Panc1 (cell line): ENCODE data around the gene PLA2G2E. TPM values are rescaled to one million over a fixed set of nuclear protein-coding genes. Genes with fewer than 3 reads are reported as not detected.

Source experiments
- ATAC-seq: fragments of 200-7000 bp; cut with Tn5 transposase; 2 replicates; pipeline ENCODE4 v1.9.1; 2020; ENCODE audit warnings: mild to moderate bottlenecking, moderate library complexity
- BruUV-seq: library from RNA; stranded (reverse); fragments of 400-500 nt; replicated peaks from 2 replicates; lab custom pipeline; 2021; lab: Mats Ljungman, UMichigan
- CTCF ChIA-PET: fragments of 300-600 bp; sonication (Branson Sonifier 250); formaldehyde crosslinking; loops from one replicate; lab custom pipeline; 2022; ENCODE audit warnings: antibody characterized with exemption; lab: Charles Lee
- POLR2A ChIA-PET: fragments of 300-600 bp; sonication (Branson Sonifier 250); formaldehyde crosslinking; loops from one replicate; lab custom pipeline; 2022; ENCODE audit warnings: antibody characterized with exemption; lab: Charles Lee
- DNase-seq: peaks from one replicate; pipeline ENCODE4 v3.0.0-alpha.2; 2010; ENCODE audit warnings: low read depth, low spot score
- H3K27ac ChIP-seq: 2 replicates; pipeline ENCODE4 v1.5.1; 2011; ENCODE audit warnings: mild to moderate bottlenecking, low read length, inconsistent platforms
- H3K27me3 ChIP-seq: fragments of 200-500 bp; sonication (Bioruptor generic); 2 replicates; pipeline ENCODE4 v1.6.0; 2014; ENCODE audit warnings: low read length, inconsistent platforms; ENCODE audit not compliant: control insufficient read depth, insufficient read depth
- H3K36me3 ChIP-seq: fragments of 200-500 bp; sonication (Bioruptor generic); 2 replicates; pipeline ENCODE4 v1.5.1; 2014; ENCODE audit warnings: inconsistent platforms, mild to moderate bottlenecking, low read length, moderate library complexity; ENCODE audit not compliant: control insufficient read depth, insufficient read depth
- H3K4me1 ChIP-seq: 2 replicates; pipeline ENCODE4 v1.5.1; 2011; ENCODE audit warnings: inconsistent platforms, mild to moderate bottlenecking, low read length, moderate library complexity; ENCODE audit not compliant: control insufficient read depth, insufficient read depth
- H3K4me3 ChIP-seq, 2 experiments: 2 replicates each; pipeline ENCODE4 v1.5.1; 2011 to 2012; ENCODE audit warnings: low read depth in 2 of 2, low read length in 2 of 2, mild to moderate bottlenecking in 2 of 2, inconsistent platforms in 1 of 2, moderate library complexity in 1 of 2
- H3K9me3 ChIP-seq: fragments of 200-500 bp; sonication (Bioruptor generic); 2 replicates; pipeline ENCODE4 v1.5.1; 2014; ENCODE audit warnings: low read depth, mild to moderate bottlenecking, inconsistent platforms, low read length, moderate library complexity; ENCODE audit not compliant: control insufficient read depth, insufficient read depth
- POLR2AphosphoS5 ChIP-seq: IDR thresholded peaks from 2 replicates; pipeline ENCODE4 v1.6.1; 2012; ENCODE audit warnings: mild to moderate bottlenecking, low read depth, low read length, moderate library complexity
- SIN3A ChIP-seq: IDR thresholded peaks from 2 replicates; pipeline ENCODE4 v1.6.1; 2012; ENCODE audit warnings: low read depth, mild to moderate bottlenecking, low read length, moderate library complexity, borderline replicate concordance; ENCODE audit not compliant: insufficient read depth
- TCF7L2 ChIP-seq: IDR thresholded peaks from 2 replicates; pipeline ENCODE4 v1.6.1; 2011; ENCODE audit warnings: mild to moderate bottlenecking, low read depth, low read length, inconsistent platforms
- in situ Hi-C: cut with HindIII; loops from 2 replicates; pipeline ENCODE4 v1.10.0; 2016; ENCODE audit warnings: low sequenced_read_pairs, low pct_unique_long_range_greater_than_20kb
- intact Hi-C: fragments of 100-400 bp; cut with micrococcal nuclease; formaldehyde crosslinking; loops from one replicate; pipeline ENCODE4 v1.10.0; 2022; ENCODE audit not compliant: unreplicated experiment
- total RNA-seq: library from RNA; stranded (reverse); gene quantifications from one replicate; pipeline ENCODE4 v1.2.1, GENCODE V29; 2021; ENCODE audit not compliant: unreplicated experiment
- TF ChIP-seq, protein P1 (sequence below): fragments of 450-650 bp; IDR thresholded peaks from 2 replicates; pipeline ENCODE4 v1.5.1; 2017; ENCODE audit warnings: mild to moderate bottlenecking
- TF ChIP-seq, protein P2 (sequence below), 2 experiments: IDR thresholded peaks; 2 replicates each; pipeline ENCODE4 v1.6.1; 2011 to 2012; ENCODE audit warnings: low read depth in 2 of 2, control low read depth in 1 of 2, low read length in 1 of 2, mild to moderate bottlenecking in 1 of 2, moderate library complexity in 1 of 2; ENCODE audit not compliant: insufficient read depth in 1 of 2

The PLA2G2E gene
- total RNA-seq, 1 experiment from 2014 or later: not detected

DNA sequence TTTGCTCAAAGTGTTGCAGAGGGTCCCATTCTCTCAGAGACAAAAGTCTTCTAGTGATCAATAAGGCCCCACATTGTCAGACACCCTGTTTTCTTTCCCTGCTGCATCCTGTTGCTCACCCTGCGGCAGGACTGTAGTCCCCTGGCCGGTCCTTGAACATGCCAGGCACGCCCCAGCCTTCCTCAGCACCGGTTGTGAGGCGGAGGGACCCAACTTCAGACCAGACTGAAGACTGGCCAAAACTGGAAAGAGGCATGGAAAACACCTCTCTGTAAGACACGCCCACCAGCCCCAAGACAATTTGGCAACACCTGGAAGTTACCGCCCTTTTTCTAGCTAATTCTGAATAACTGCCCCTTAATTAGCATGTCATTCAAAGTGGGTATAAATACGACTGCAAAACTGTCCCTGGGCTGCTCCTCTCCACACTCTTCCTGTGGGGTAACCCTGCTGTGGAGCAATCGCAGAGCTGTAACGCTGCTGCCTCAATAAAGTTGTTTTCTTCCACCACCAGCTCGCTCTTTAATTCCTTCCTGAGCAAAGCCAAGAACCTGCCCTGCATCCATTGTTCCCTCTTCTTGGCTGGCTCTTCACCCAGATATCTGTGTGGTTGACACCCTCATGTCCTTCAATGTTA, 32.2 kb upstream of the PLA2G2E start:
- in situ Hi-C loops: no loop called here
- ChIA-PET CTCF (no interaction called here), POLR2A (interaction anchor here (0.6 kb wide), 1 partner anchor 73 kb away, joined by 3 read pairs; the partner anchor contains the start of gene OTUD3)
- Histone ChIP-seq H3K4me3 (no peak overlapping the region), H3K36me3 (no peaks in the 10 kb centered on the region), H3K27ac (no peak overlapping the region), H3K9me3 (no peaks in the 10 kb centered on the region), H3K27me3 (no peaks in the 10 kb centered on the region), H3K4me1 (no peaks in the 10 kb centered on the region)
- no peak for ATAC-seq
- no TSS peak for BruUV-seq
- intact Hi-C loops: no loop called here
- no peak for DNase-seq
- TF ChIP-seq POLR2AphosphoS5 (no peak), TCF7L2 (no peak), SIN3A (no peak)
- TF ChIP-seq, protein P1, sequence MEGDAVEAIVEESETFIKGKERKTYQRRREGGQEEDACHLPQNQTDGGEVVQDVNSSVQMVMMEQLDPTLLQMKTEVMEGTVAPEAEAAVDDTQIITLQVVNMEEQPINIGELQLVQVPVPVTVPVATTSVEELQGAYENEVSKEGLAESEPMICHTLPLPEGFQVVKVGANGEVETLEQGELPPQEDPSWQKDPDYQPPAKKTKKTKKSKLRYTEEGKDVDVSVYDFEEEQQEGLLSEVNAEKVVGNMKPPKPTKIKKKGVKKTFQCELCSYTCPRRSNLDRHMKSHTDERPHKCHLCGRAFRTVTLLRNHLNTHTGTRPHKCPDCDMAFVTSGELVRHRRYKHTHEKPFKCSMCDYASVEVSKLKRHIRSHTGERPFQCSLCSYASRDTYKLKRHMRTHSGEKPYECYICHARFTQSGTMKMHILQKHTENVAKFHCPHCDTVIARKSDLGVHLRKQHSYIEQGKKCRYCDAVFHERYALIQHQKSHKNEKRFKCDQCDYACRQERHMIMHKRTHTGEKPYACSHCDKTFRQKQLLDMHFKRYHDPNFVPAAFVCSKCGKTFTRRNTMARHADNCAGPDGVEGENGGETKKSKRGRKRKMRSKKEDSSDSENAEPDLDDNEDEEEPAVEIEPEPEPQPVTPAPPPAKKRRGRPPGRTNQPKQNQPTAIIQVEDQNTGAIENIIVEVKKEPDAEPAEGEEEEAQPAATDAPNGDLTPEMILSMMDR: no peak
- TF ChIP-seq, protein P2, sequence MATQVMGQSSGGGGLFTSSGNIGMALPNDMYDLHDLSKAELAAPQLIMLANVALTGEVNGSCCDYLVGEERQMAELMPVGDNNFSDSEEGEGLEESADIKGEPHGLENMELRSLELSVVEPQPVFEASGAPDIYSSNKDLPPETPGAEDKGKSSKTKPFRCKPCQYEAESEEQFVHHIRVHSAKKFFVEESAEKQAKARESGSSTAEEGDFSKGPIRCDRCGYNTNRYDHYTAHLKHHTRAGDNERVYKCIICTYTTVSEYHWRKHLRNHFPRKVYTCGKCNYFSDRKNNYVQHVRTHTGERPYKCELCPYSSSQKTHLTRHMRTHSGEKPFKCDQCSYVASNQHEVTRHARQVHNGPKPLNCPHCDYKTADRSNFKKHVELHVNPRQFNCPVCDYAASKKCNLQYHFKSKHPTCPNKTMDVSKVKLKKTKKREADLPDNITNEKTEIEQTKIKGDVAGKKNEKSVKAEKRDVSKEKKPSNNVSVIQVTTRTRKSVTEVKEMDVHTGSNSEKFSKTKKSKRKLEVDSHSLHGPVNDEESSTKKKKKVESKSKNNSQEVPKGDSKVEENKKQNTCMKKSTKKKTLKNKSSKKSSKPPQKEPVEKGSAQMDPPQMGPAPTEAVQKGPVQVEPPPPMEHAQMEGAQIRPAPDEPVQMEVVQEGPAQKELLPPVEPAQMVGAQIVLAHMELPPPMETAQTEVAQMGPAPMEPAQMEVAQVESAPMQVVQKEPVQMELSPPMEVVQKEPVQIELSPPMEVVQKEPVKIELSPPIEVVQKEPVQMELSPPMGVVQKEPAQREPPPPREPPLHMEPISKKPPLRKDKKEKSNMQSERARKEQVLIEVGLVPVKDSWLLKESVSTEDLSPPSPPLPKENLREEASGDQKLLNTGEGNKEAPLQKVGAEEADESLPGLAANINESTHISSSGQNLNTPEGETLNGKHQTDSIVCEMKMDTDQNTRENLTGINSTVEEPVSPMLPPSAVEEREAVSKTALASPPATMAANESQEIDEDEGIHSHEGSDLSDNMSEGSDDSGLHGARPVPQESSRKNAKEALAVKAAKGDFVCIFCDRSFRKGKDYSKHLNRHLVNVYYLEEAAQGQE (IDR thresholded peaks at IDR 0.05; ENCODE audit: insufficient read depth in 1 of 2, low read depth in 2 of 2, low read length in 1 of 2): no peak

DNA sequence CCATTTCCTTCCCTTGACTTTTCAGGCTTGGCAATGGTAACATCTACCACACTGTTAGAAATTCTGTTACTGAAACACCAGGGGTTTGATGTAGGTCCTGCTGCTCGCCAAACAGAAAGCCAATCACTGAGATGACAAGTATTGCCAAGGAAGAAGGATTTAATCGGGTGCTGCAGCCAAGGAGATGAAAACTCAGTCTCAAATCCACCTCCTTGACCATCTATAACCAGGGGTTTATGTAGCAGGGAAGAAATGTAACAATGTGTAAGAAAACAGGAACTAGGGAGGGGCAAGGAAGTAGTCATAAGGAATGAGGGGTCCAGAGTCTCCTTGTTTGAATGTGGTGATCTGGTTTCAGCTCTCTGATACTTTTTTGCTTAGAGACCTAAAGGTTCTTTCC, 30.6 kb upstream of the PLA2G2E start:
- no peaks in the 10 kb centered on the region for H3K27me3 ChIP-seq
- H3K27ac ChIP-seq: no peak overlapping the region
- TF ChIP-seq, protein P2 (IDR thresholded peaks at IDR 0.05; ENCODE audit: insufficient read depth in 1 of 2, low read depth in 2 of 2, low read length in 1 of 2): no peak
- TF ChIP-seq SIN3A (no peak), POLR2AphosphoS5 (no peak)
- ChIA-PET CTCF (no interaction called here), POLR2A (no interaction called here)
- no peaks in the 10 kb centered on the region for H3K9me3 ChIP-seq
- in situ Hi-C loops: no loop called here
- BruUV-seq: no TSS peak
- H3K36me3 ChIP-seq: no peaks in the 10 kb centered on the region
- ATAC-seq: no peak
- H3K4me1 ChIP-seq: no peaks in the 10 kb centered on the region
- DNase-seq: no peak
- intact Hi-C loops: no loop called here
- no peak overlapping the region for H3K4me3 ChIP-seq
